Upper lobe of left lung (tissue), 4 donors: Measurements from ENCODE around the gene SIDT2.

Experiments
- CTCF ChIP-seq, 6 experiments: fragments of 450-650 bp in 4 of 6; fragments of 200-600 bp in 2 of 6; sonication (generic) in 2 of 6; IDR thresholded peaks; one replicate each; pipeline ENCODE4 v1.5.1; 2016 to 2019; ENCODE audit warnings: antibody characterized with exemption in 6 of 6
- POLR2A ChIP-seq, 4 donors: fragments of 450-650 bp; IDR thresholded peaks; one replicate each; pipeline ENCODE4 v1.5.1; 2016 to 2017; ENCODE audit warnings: antibody characterized with exemption in 4 of 4, mild to moderate bottlenecking in 2 of 4
- POLR2AphosphoS5 ChIP-seq, 2 donors: sonication (generic); formaldehyde crosslinking; IDR thresholded peaks; one replicate each; pipeline ENCODE4 v1.5.1; 2017; ENCODE audit warnings: antibody characterized with exemption in 2 of 2

- no peak for TF ChIP-seq CTCF (IDR thresholded peaks at IDR 0.05)
- no peak for TF ChIP-seq POLR2A (IDR thresholded peaks at IDR 0.05)
- no peak for TF ChIP-seq POLR2AphosphoS5 (IDR thresholded peaks at IDR 0.05)
Measured at GRCh38 chr11:117195258-117195657, 16.7 kb downstream of the SIDT2 start.
